Measurements from ENCODE around the gene TTC38. TPM values are rescaled to one million over a fixed set of nuclear protein-coding genes. Genes with fewer than 3 reads are reported as not detected.
A peak's percentile ranks its signal among the peaks of the same experiment; 100 is the strongest.

Gene TTC38
- total RNA-seq, 4 donors from 2014 or later = 21.8 to 61.8 (median 33.3) TPM

DNA sequence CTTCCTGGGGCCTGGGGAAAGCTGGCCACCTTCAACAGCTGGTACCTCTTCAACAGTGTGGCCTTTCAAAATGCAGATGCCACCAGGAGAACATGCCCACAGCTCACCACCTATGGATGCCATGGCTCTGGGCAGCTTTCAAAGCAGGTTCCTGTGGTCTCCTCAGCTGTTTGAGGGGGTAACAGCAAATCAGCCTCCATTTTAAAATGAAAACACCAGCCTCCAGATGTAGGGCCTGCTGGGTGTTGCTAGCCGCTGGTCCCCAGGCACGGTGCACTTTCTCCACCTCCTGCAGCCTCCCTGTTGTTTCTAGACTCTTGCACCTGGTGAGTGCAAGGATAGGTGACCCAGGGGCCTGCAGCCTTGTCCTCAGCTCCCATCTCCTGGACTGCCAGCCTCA is 27.7 kb upstream of the TTC38 start:
- Histone ChIP-seq H3K36me3 (peaks cover 0 to 66% of the 10 kb centered on the region in 2 donors), H3K4me3 (no peak overlapping the region), H3K27me3 (no peaks in the 10 kb centered on the region), H3K4me1 (peaks cover 0 to 37% (median 0%) of the 10 kb centered on the region in 3 donors), H3K27ac (peak overlapping the region in 1 of 4 donors; percentile 27), H3K9me3 (no peaks in the 10 kb centered on the region)
- no peak for ATAC-seq
- no CpG with 5 or more reads among the region's 2 CpGs for WGBS, 2 donors (ENCODE audit: low coverage in 1 of 2)
- TF ChIP-seq POLR2AphosphoS5 (IDR thresholded peaks at IDR 0.05) = no peak
- no peak for TF ChIP-seq EP300 (IDR thresholded peaks at IDR 0.05)
- TF ChIP-seq, protein P1, sequence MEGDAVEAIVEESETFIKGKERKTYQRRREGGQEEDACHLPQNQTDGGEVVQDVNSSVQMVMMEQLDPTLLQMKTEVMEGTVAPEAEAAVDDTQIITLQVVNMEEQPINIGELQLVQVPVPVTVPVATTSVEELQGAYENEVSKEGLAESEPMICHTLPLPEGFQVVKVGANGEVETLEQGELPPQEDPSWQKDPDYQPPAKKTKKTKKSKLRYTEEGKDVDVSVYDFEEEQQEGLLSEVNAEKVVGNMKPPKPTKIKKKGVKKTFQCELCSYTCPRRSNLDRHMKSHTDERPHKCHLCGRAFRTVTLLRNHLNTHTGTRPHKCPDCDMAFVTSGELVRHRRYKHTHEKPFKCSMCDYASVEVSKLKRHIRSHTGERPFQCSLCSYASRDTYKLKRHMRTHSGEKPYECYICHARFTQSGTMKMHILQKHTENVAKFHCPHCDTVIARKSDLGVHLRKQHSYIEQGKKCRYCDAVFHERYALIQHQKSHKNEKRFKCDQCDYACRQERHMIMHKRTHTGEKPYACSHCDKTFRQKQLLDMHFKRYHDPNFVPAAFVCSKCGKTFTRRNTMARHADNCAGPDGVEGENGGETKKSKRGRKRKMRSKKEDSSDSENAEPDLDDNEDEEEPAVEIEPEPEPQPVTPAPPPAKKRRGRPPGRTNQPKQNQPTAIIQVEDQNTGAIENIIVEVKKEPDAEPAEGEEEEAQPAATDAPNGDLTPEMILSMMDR (IDR thresholded peaks at IDR 0.05) = no peak

DNA sequence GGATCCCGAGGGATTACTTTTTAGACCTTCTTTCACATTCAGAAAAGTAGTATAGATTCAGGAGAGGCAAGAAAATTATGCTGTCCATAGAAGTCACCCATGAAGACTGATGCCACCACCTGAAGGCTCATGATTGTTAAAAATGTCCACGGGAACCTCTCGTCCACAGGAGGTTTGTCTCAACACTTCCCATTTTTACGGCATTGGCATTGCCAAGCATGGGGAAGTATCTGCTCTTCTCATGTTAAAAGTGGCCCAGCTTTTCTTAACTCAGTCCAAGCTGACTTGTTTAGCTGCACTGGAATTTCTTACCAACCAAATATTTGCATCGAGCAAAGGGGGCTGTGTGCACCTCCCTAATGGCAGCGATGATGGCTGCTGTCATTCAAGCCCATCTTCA is 27.3 kb upstream of the TTC38 start:
- no peak for ATAC-seq
- Histone ChIP-seq H3K27ac (no peak overlapping the region), H3K4me1 (peaks cover 0 to 41% (median 0%) of the 10 kb centered on the region in 3 donors), H3K9me3 (no peaks in the 10 kb centered on the region), H3K36me3 (peaks cover 0 to 64% of the 10 kb centered on the region in 2 donors), H3K4me3 (no peak overlapping the region), H3K27me3 (no peaks in the 10 kb centered on the region)
- TF ChIP-seq EP300 (IDR thresholded peaks at IDR 0.05) (no peak), POLR2AphosphoS5 (IDR thresholded peaks at IDR 0.05) (no peak), POLR2A (IDR thresholded peaks at IDR 0.05) (no peak)
- TF ChIP-seq, protein P1 (IDR thresholded peaks at IDR 0.05) = no peak
- 85 to 88% methylated on average over 5 of the region's 6 CpGs for WGBS, 2 donors (ENCODE audit: low coverage in 1 of 2)

GRCh38 chr22:46240907-46241306 is 26.9 kb upstream of the TTC38 start:
- no peak for ATAC-seq
- H3K4me3 ChIP-seq = no peak overlapping the region
- H3K27me3 ChIP-seq = no peaks in the 10 kb centered on the region
- H3K27ac ChIP-seq = no peak overlapping the region
- TF ChIP-seq POLR2A (IDR thresholded peaks at IDR 0.05) (no peak), POLR2AphosphoS5 (IDR thresholded peaks at IDR 0.05) (no peak), EP300 (IDR thresholded peaks at IDR 0.05) (no peak)
- TF ChIP-seq, protein P1 (IDR thresholded peaks at IDR 0.05) = no peak
- H3K36me3 ChIP-seq = peaks cover 0 to 60% of the 10 kb centered on the region in 2 donors
- H3K4me1 ChIP-seq = peaks cover 0 to 45% (median 0%) of the 10 kb centered on the region in 3 donors
- 70 to 77% methylated on average over 6 to 7 of the region's 7 CpGs for WGBS, 2 donors (ENCODE audit: low coverage in 1 of 2)
- no peaks in the 10 kb centered on the region for H3K9me3 ChIP-seq

DNA sequence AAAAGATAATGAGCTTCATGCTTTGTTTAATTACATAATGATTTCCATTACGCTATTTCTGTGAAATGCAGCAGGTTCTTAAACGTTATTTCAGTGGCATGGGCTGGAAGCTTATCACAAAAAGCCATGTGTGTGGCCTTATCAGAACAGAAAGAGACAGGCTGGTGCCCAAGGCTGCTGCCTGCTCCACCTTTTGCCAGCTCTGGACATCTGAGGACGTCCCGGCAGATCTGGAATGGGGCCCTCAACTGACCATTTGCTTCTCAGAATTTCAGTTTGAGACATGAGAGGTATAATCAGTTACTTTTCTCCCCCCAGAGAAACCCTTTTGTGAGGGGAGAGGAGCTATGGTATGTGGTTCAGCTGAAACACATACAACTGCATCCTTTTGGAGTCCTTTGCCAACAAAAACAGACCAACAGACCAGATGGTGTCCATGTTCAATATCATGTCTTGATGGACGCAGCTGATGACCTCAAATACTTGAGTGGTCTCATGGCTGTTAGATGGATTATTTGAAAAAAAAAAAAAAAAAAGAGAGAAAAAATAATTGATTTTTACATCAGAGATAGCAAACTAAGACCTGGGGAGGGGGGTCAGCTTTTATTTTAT is 26.3 kb upstream of the TTC38 start:
- no peak for TF ChIP-seq POLR2A (IDR thresholded peaks at IDR 0.05)
- no peak for TF ChIP-seq EP300 (IDR thresholded peaks at IDR 0.05)
- TF ChIP-seq, protein P1 (IDR thresholded peaks at IDR 0.05) = no peak
- TF ChIP-seq POLR2AphosphoS5 (IDR thresholded peaks at IDR 0.05) = no peak
- Histone ChIP-seq H3K27ac (no peak overlapping the region), H3K4me1 (peaks cover 0 to 50% (median 0%) of the 10 kb centered on the region in 3 donors), H3K27me3 (no peaks in the 10 kb centered on the region), H3K9me3 (no peaks in the 10 kb centered on the region), H3K36me3 (peaks cover 0 to 54% of the 10 kb centered on the region in 2 donors), H3K4me3 (no peak overlapping the region)
- no peak for ATAC-seq
- 59 to 65% methylated on average over 5 of the region's 5 CpGs for WGBS, 2 donors (ENCODE audit: low coverage in 1 of 2)

GRCh38 chr22:46242076-46242475 is 25.7 kb upstream of the TTC38 start:
- ATAC-seq = no peak
- WGBS, 2 donors (ENCODE audit: low coverage in 1 of 2) = 76 to 80% methylated on average over 2 to 8 of the region's 10 CpGs

More at GRCh38 chr22:46242076-46242475, 25.7 kb upstream of the TTC38 start:
- H3K36me3 ChIP-seq = peaks cover 0 to 55% of the 10 kb centered on the region in 2 donors
- TF ChIP-seq EP300 (IDR thresholded peaks at IDR 0.05) (no peak), POLR2A (IDR thresholded peaks at IDR 0.05) (no peak), POLR2AphosphoS5 (IDR thresholded peaks at IDR 0.05) (no peak)
- TF ChIP-seq, protein P1 (IDR thresholded peaks at IDR 0.05) = no peak
- no peaks in the 10 kb centered on the region for H3K27me3 ChIP-seq
- no peaks in the 10 kb centered on the region for H3K9me3 ChIP-seq
- no peak overlapping the region for H3K27ac ChIP-seq
- peaks cover 0 to 50% (median 0%) of the 10 kb centered on the region in 3 donors for H3K4me1 ChIP-seq
- H3K4me3 ChIP-seq = no peak overlapping the region
